ENCODE measurements around the gene PSME3.

DNA sequence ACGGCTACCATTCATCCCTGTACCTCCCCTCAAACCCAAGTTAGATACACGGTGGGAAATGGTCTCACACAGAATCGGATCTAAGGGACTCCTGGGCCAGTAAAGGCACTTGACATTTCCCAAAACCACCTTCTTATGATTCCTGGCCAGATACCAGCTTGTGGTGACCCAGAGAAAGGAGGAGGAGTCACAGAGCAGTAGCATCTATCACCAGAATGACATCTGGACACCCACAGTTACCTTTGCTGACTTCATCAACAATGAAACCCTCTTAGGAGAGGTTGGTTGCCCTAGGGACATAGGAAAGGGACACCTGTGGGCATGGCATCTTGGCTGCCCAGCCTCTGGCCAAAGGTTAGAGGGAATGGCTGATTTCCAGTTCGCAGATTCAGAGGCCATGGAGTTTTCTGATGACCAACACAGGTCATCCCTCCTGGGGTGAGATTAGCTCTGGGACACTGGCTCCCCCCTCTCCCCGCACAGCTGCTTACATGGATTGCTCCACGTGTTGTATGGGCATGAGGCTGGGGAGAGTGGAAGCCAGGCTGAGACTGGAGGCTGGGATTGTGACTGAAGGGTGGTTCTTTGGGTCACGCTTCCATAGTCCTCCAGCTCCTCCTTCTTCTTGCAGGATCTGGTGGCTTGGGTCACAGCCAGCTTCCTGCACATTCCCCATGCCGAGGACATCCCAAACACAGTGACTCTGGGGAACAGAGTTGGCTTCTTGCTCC is 16.4 kb downstream of the PSME3 start:
- TF ChIP-seq EZH2 (IDR thresholded peaks at IDR 0.05), result no peak
- no peak for TF ChIP-seq CTCF (IDR thresholded peaks at IDR 0.05)
- no peak for TF ChIP-seq EZH2phosphoT487 (IDR thresholded peaks at IDR 0.05)
